GM23338 (cell line): ENCODE data around the gene KRT83. TPM values are rescaled to one million over a fixed set of nuclear protein-coding genes. Genes with fewer than 3 reads are reported as not detected.

Experiments used
- ATAC-seq: fragments of 200-7000 bp; cut with Tn5 transposase; 3 replicates; pipeline ENCODE4 v1.9.1; 2020
- DNase-seq: peaks from one replicate; pipeline ENCODE4 v3.0.0-alpha.2; 2015; ENCODE audit warnings: low spot score
- H2AFZ ChIP-seq: fragments of 200-600 bp; sonication (generic); 2 replicates; pipeline ENCODE4 v1.8.0; 2016; ENCODE audit warnings: antibody characterized with exemption, mild to moderate bottlenecking, moderate library complexity
- H3F3A ChIP-seq: fragments of 200-600 bp; sonication (generic); replicated peaks from 2 replicates; pipeline ENCODE4 v1.8.0; 2017; ENCODE audit warnings: antibody characterized with exemption, mixed run types, low read depth
- H3K27ac ChIP-seq: fragments of 200-600 bp; sonication (generic); 2 replicates; pipeline ENCODE4 v1.6.1; 2016; ENCODE audit warnings: low read depth
- H3K27me3 ChIP-seq: fragments of 200-600 bp; sonication (generic); 2 replicates; pipeline ENCODE4 v1.8.0; 2016; ENCODE audit warnings: mild to moderate bottlenecking, mixed run types, moderate library complexity; ENCODE audit not compliant: insufficient read depth
- H3K36me3 ChIP-seq: fragments of 200-600 bp; sonication (generic); 2 replicates; pipeline ENCODE4 v1.8.0; 2016; ENCODE audit warnings: mild to moderate bottlenecking; ENCODE audit not compliant: insufficient read depth
- H3K4me1 ChIP-seq: fragments of 200-600 bp; sonication (generic); 2 replicates; pipeline ENCODE4 v1.8.0; 2016; ENCODE audit warnings: mild to moderate bottlenecking, moderate library complexity; ENCODE audit not compliant: insufficient read depth
- H3K4me2 ChIP-seq: fragments of 200-600 bp; sonication (generic); 2 replicates; pipeline ENCODE4 v1.7.1; 2017; ENCODE audit warnings: mixed run types
- H3K4me3 ChIP-seq: fragments of 200-600 bp; sonication (generic); 2 replicates; pipeline ENCODE4 v1.6.1; 2016; ENCODE audit warnings: mixed run types
- H3K79me2 ChIP-seq: fragments of 200-600 bp; sonication (generic); replicated peaks from 2 replicates; pipeline ENCODE4 v1.8.0; 2017; ENCODE audit warnings: mild to moderate bottlenecking; ENCODE audit not compliant: insufficient read depth
- H3K9me2 ChIP-seq: fragments of 200-600 bp; sonication (generic); 2 replicates; pipeline ENCODE4 v1.8.0; 2017; ENCODE audit not compliant: insufficient read depth
- H4K20me1 ChIP-seq: fragments of 200-600 bp; sonication (generic); replicated peaks from 2 replicates; pipeline ENCODE4 v1.8.0; 2017; ENCODE audit warnings: mild to moderate bottlenecking; ENCODE audit not compliant: insufficient read depth
- H3K27ac Mint-ChIP-seq: 2 replicates; pipeline ENCODE4 v1.8.0; 2020; ENCODE audit warnings: inconsistent platforms, mild to moderate bottlenecking, moderate library complexity, mixed read lengths
- H3K27me3 Mint-ChIP-seq: 3 replicates; pipeline ENCODE4 v1.8.0; 2022; ENCODE audit warnings: low read depth, mild to moderate bottlenecking, moderate library complexity, mixed read lengths, inconsistent platforms; ENCODE audit not compliant: insufficient read depth, poor library complexity
- H3K36me3 Mint-ChIP-seq: 3 replicates; pipeline ENCODE4 v1.8.0; 2021; ENCODE audit warnings: low read depth, mild to moderate bottlenecking, inconsistent platforms, moderate library complexity, mixed read lengths
- H3K4me1 Mint-ChIP-seq: 3 replicates; pipeline ENCODE4 v1.8.0; 2020; ENCODE audit warnings: mild to moderate bottlenecking, inconsistent platforms, mixed read lengths
- H3K4me3 Mint-ChIP-seq: 3 replicates; pipeline ENCODE4 v1.8.0; 2021; ENCODE audit warnings: moderate library complexity, mild to moderate bottlenecking, inconsistent platforms, mixed read lengths
- H3K9me3 Mint-ChIP-seq: 3 replicates; pipeline ENCODE4 v1.8.0; 2020; ENCODE audit warnings: moderate library complexity, mild to moderate bottlenecking, inconsistent platforms, mixed read lengths
- CREB1 ChIP-seq: fragments of 250-450 bp; sonication (Bioruptor Pico); IDR thresholded peaks from 2 replicates; pipeline ENCODE4 v1.5.0; 2020; ENCODE audit warnings: low read depth, mild to moderate bottlenecking, moderate library complexity
- CTCF ChIP-seq, 2 experiments: fragments of 200-600 bp in 1 of 2; sonication (generic) in 1 of 2; conservative IDR thresholded peaks; 2 replicates each; pipeline versions ENCODE4 v1.5.1 to v1.6.1; 2016 to 2017; ENCODE audit warnings: antibody characterized with exemption in 2 of 2, low read depth in 2 of 2, mild to moderate bottlenecking in 2 of 2, moderate library complexity in 1 of 2
- EZH2phosphoT487 ChIP-seq: fragments of 200-600 bp; sonication (generic); IDR thresholded peaks from one replicate; pipeline ENCODE4 v1.8.1; 2018; ENCODE audit warnings: antibody characterized with exemption; ENCODE audit not compliant: unreplicated experiment
- NANOG ChIP-seq: IDR thresholded peaks from 2 replicates; pipeline ENCODE4 v1.6.1; 2016; ENCODE audit warnings: antibody characterized with exemption, borderline replicate concordance
- STAT1 ChIP-seq: IDR thresholded peaks from one replicate; pipeline ENCODE4 v1.6.1; 2016; ENCODE audit warnings: antibody characterized with exemption; ENCODE audit not compliant: unreplicated experiment
- ZNF331 ChIP-seq: fragments of 250-450 bp; sonication (Bioruptor Pico); IDR thresholded peaks from 2 replicates; pipeline ENCODE4 v1.5.0; 2020; ENCODE audit warnings: low read depth, mild to moderate bottlenecking, moderate library complexity
- ZNF462 ChIP-seq: fragments of 250-450 bp; sonication (Bioruptor Pico); IDR thresholded peaks from 2 replicates; pipeline ENCODE4 v1.5.0; 2020; ENCODE audit warnings: mild to moderate bottlenecking, moderate library complexity
- polyA plus RNA-seq: library from polyadenylated mRNA; unstranded; fragments of >200 nt; fragmentation: Nextera tagmentation; extraction: Ambion mirVana; gene quantifications from 2 replicates; pipeline ENCODE4 v1.2.1, GENCODE V29; 2016
- total RNA-seq: library from RNA; depleted of rRNA; stranded (reverse); fragments of >200 nt; shearing (Covaris generic); gene quantifications from 2 replicates; pipeline ENCODE4 v1.2.3, GENCODE V29; 2014

The KRT83 gene
- total and polyA plus RNA-seq, 2 experiments from 2014 or later = not detected

- no peak for TF ChIP-seq ZNF462
- no peak for TF ChIP-seq CTCF (conservative IDR thresholded peaks at IDR 0.05; ENCODE audit: low read depth in 2 of 2)
- TF ChIP-seq EZH2phosphoT487 = no peak
These were observed 2.8 kb downstream of the KRT83 start (continued) for GRCh38 chr12:52318241-52318990.

GRCh38 chr12:52317468-52318052 lies 3.6 kb downstream of the KRT83 start:
- Histone ChIP-seq H3K4me2 (no peak overlapping the region), H4K20me1 (no peaks in the 10 kb centered on the region), H3K9me2 (no peaks in the 10 kb centered on the region), H3K27me3 (no peaks in the 10 kb centered on the region), H3K27ac (no peak overlapping the region), H3F3A (no peaks in the 10 kb centered on the region), H3K4me3 (no peak overlapping the region), H3K36me3 (no peaks in the 10 kb centered on the region), H2AFZ (no peak overlapping the region), H3K79me2 (no peaks in the 10 kb centered on the region), H3K4me1 (no peaks in the 10 kb centered on the region)
- Mint-ChIP-seq H3K4me1 (no peaks in the 10 kb centered on the region), H3K27ac (no peak overlapping the region), H3K9me3 (no peaks in the 10 kb centered on the region), H3K27me3 (peaks cover 9% of the 10 kb centered on the region), H3K36me3 (no peaks in the 10 kb centered on the region), H3K4me3 (no peak overlapping the region)
- no peak for ATAC-seq
- DNase-seq = no peak
- TF ChIP-seq STAT1 (no peak), CTCF (conservative IDR thresholded peaks at IDR 0.05; ENCODE audit: low read depth in 2 of 2) (no peak), ZNF331 (CRISPR knock-in tag) (no peak), NANOG (no peak), CREB1 (CRISPR knock-in tag) (no peak)
